ENCODE data around the gene RAB23.
"Not testable (repeated sequence)": the region's sequence is repeated elsewhere in the genome, so short reads cannot be mapped to it uniquely, and the experiment has no call there.

The RAB23 gene

GRCh38 chr6:57221936-57222742 lies at the start of gene RAB23:
Gene RAB23, minus strand, starts transcription at chr6:57222307. Its CDS starts 11,927 bp downstream, at chr6:57210380.
- DNase-seq: peak; percentile 72

GRCh38 chr6:57268294-57268640 lies 46.2 kb upstream of the RAB23 start:
- no peak for DNase-seq

GRCh38 chr6:57267586-57268293 lies 45.6 kb upstream of the RAB23 start:
- DNase-seq: peak; percentile 42

- no peak for DNase-seq
Measured at GRCh38 chr6:57265755-57266221, 43.7 kb upstream of the RAB23 start.

GRCh38 chr6:57263739-57264138 lies 41.6 kb upstream of the RAB23 start:
- DNase-seq: no peak

- DNase-seq: no peak
Measured at GRCh38 chr6:57262901-57263694, 41.0 kb upstream of the RAB23 start.

- DNase-seq: no peak
Measured at GRCh38 chr6:57262488-57262887, 40.4 kb upstream of the RAB23 start.

GRCh38 chr6:57261926-57262325 lies 39.8 kb upstream of the RAB23 start:
- no peak for DNase-seq

- DNase-seq: no peak
Measured at GRCh38 chr6:57259064-57259463, 37.0 kb upstream of the RAB23 start.

- no peak for DNase-seq
Measured at GRCh38 chr6:57257911-57258541, 35.9 kb upstream of the RAB23 start.

- DNase-seq: no peak
Measured at GRCh38 chr6:57256541-57256940, 34.4 kb upstream of the RAB23 start.

GRCh38 chr6:57255451-57256169 lies 33.5 kb upstream of the RAB23 start:
- no peak for DNase-seq

GRCh38 chr6:57254055-57254717 lies 32.1 kb upstream of the RAB23 start:
- DNase-seq: no peak

- DNase-seq: no peak
Measured at GRCh38 chr6:57252975-57253374, 30.9 kb upstream of the RAB23 start.

- no peak for DNase-seq
Measured at GRCh38 chr6:57252137-57252536, 30.0 kb upstream of the RAB23 start.

- DNase-seq: no peak
Measured at GRCh38 chr6:57250348-57250747, 28.2 kb upstream of the RAB23 start.

- no peak for DNase-seq
Measured at GRCh38 chr6:57248311-57248895, 26.3 kb upstream of the RAB23 start.

GRCh38 chr6:57247603-57248002 lies 25.5 kb upstream of the RAB23 start:
- DNase-seq: no peak

- DNase-seq: no peak
Measured at GRCh38 chr6:57246307-57246706, 24.2 kb upstream of the RAB23 start.

- DNase-seq: no peak
Measured at GRCh38 chr6:57243954-57244353, 21.8 kb upstream of the RAB23 start.

GRCh38 chr6:57243526-57243925 lies 21.4 kb upstream of the RAB23 start:
- not testable (repeated sequence) for DNase-seq
